GM21723 (cell line): ENCODE results near the gene RNPEP.
"Not testable (repeated sequence)": the region's sequence is repeated elsewhere in the genome, so short reads cannot be mapped to it uniquely, and the experiment has no call there.

Experiments used
- ATAC-seq: cut with Tn5 transposase; IDR thresholded peaks from one replicate; pipeline ENCODE4 v1.9.1; 2021; ENCODE audit warnings: mild to moderate bottlenecking, moderate library complexity; ENCODE audit not compliant: unreplicated experiment

The RNPEP gene

GRCh38 chr1:202009326-202010179, 27.1 kb downstream of the RNPEP start:
- no peak for ATAC-seq

GRCh38 chr1:202010180-202011015, 27.9 kb downstream of the RNPEP start, which contains the start of gene ELF3:
ELF3 (plus strand) TSS chr1:202010587; CDS start chr1:202011137, 550 bp downstream.
- peak; percentile 74 for ATAC-seq

- no peak for ATAC-seq
These were observed 29.5 kb downstream of the RNPEP start for GRCh38 chr1:202011994-202012393.

GRCh38 chr1:202012544-202013478, 30.4 kb downstream of the RNPEP start:
- no peak for ATAC-seq

- no peak for ATAC-seq
These were observed 31.2 kb downstream of the RNPEP start for GRCh38 chr1:202013603-202014002.

- no peak for ATAC-seq
These were observed 31.6 kb downstream of the RNPEP start for GRCh38 chr1:202014060-202014459.

- ATAC-seq: no peak
These were observed 32.6 kb downstream of the RNPEP start for GRCh38 chr1:202014915-202015661.

GRCh38 chr1:202015662-202015937, 33.2 kb downstream of the RNPEP start:
- no peak for ATAC-seq

- ATAC-seq: no peak
These were observed 33.8 kb downstream of the RNPEP start for GRCh38 chr1:202016022-202016810.

- ATAC-seq: no peak
These were observed 34.6 kb downstream of the RNPEP start for GRCh38 chr1:202016811-202017748.

- ATAC-seq: no peak
These were observed 35.5 kb downstream of the RNPEP start for GRCh38 chr1:202017749-202018467.

- no peak for ATAC-seq
These were observed 36.2 kb downstream of the RNPEP start for GRCh38 chr1:202018468-202019234.

GRCh38 chr1:202019235-202019558, 36.7 kb downstream of the RNPEP start:
- ATAC-seq: not testable (repeated sequence)

- ATAC-seq: no peak
These were observed 40.6 kb downstream of the RNPEP start for GRCh38 chr1:202023001-202023433.

- no peak for ATAC-seq
These were observed 46.8 kb downstream of the RNPEP start for GRCh38 chr1:202029171-202029665.

- ATAC-seq: no peak
These were observed 47.3 kb downstream of the RNPEP start for GRCh38 chr1:202029727-202030126.

- no peak for ATAC-seq
These were observed 49.3 kb downstream of the RNPEP start for GRCh38 chr1:202031796-202032195.
